ENCODE measurements around the gene GJD3. TPM values are rescaled to one million over a fixed set of nuclear protein-coding genes. Genes with fewer than 3 reads are reported as not detected.

Gene GJD3
- total and polyA plus RNA-seq, 8 donors, result 0.55 to 1.2 TPM; not detected in 6

DNA sequence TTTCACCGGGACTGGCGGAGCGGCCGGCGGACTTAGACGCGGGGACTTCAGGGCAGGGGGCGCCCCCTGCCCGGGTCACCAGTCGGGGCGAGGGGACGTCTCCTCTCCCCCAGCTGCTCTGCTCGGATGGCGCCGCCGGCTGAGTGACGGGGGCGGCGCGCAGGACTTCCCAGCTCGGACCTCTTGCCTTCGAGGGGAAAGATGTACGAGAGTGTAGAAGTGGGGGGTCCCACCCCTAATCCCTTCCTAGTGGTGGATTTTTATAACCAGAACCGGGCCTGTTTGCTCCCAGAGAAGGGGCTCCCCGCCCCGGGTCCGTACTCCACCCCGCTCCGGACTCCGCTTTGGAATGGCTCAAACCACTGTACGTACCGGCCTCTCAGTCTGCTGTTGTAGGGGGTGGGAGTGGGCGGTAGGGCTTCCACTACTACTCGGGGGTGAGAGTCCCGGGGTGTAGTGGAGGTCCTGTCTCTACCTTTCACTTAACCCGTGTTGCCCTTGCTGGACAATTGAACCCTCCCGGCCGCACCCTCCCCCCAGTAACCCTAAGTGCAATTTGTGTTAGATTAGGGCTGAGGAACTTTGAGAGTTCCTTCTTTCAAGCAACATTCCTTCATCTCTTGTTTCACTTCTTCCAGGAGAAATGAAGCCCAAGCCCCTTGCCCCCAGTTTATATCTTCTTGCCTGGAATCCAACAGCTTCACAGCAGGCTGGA, 21.9 kb downstream of the GJD3 start:
- Histone ChIP-seq H3K9me3 (no peaks in the 10 kb centered on the region), H3K27ac (peak overlapping the region; percentile 88 to 98 (median 89)), H3K4me3 (peak overlapping the region; percentile 68 to 83 (median 78)), H3K27me3 (no peaks in the 10 kb centered on the region), H3K4me1 (peaks cover 66 to 88% (median 82%) of the 10 kb centered on the region in 4 donors), H3K36me3 (no peaks in the 10 kb centered on the region)
- DNase-seq, result peak in 1 of 2 donors; percentile 56
- intact Hi-C loops (cut with DNase I; ENCODE audit: low total_unique reads), result no loop called here
- TF ChIP-seq POLR2AphosphoS5 (IDR thresholded peaks at IDR 0.05), result no peak
- no peak for TF ChIP-seq POLR2A (IDR thresholded peaks at IDR 0.05)
- 1 to 15% (median 9%) methylated on average over 10 to 38 of the region's 38 CpGs for WGBS, 5 donors

DNA sequence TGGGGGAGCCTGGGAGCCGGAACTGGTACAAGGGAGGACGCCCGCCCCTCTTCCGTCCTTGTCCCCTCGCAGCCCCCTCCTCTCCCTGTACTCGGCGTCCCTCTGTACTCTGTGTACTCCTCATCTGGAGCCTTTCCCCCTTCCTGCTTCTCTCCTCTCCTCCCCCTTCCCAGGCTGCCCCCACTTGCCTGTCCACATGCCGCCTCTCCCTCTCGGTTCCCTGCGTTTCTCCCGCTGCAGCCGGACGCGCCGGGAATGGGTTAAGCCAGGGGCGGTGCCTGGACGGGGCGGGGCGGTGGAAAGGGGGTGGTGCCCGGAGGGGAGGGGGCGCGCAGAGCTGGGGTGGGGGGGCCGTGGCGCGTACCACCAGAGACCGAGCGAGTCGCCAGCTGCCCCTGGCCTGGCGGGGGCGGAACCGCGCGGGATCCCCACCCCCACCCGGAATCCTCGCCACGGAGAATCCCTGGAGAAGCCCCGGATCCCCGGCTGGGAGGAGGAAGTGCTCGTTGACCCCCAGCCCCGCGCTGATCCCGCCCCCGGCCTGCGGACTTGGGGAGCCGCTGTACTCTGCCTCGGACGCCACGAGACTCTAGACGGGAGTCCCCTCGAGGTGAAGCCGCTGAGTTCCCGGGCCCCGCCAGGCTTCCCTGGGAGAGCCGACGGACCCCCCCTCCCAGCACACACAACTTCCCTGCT, 22.6 kb downstream of the GJD3 start:
- H3K36me3 ChIP-seq, result no peaks in the 10 kb centered on the region
- intact Hi-C loops (cut with DNase I; ENCODE audit: low total_unique reads), result no loop called here
- peak; percentile 81 to 93 for DNase-seq
- H3K27me3 ChIP-seq, result no peaks in the 10 kb centered on the region
- H3K9me3 ChIP-seq, result no peaks in the 10 kb centered on the region
- peaks cover 59 to 88% (median 81%) of the 10 kb centered on the region in 4 donors for H3K4me1 ChIP-seq
- 0 to 2% (median 1%) methylated on average over 31 to 55 of the region's 55 CpGs for WGBS, 5 donors
- peak overlapping the region; percentile 68 to 83 (median 78) for H3K4me3 ChIP-seq
- H3K27ac ChIP-seq, result peak overlapping the region; percentile 88 to 98 (median 89)
- no peak for TF ChIP-seq EP300 (IDR thresholded peaks at IDR 0.05)
- peak; percentile 71 to 76 (median 74) for TF ChIP-seq POLR2AphosphoS5 (IDR thresholded peaks at IDR 0.05)
- TF ChIP-seq POLR2A (IDR thresholded peaks at IDR 0.05), result peak in 1 of 4 donors; percentile 64
- TF ChIP-seq, protein P1, sequence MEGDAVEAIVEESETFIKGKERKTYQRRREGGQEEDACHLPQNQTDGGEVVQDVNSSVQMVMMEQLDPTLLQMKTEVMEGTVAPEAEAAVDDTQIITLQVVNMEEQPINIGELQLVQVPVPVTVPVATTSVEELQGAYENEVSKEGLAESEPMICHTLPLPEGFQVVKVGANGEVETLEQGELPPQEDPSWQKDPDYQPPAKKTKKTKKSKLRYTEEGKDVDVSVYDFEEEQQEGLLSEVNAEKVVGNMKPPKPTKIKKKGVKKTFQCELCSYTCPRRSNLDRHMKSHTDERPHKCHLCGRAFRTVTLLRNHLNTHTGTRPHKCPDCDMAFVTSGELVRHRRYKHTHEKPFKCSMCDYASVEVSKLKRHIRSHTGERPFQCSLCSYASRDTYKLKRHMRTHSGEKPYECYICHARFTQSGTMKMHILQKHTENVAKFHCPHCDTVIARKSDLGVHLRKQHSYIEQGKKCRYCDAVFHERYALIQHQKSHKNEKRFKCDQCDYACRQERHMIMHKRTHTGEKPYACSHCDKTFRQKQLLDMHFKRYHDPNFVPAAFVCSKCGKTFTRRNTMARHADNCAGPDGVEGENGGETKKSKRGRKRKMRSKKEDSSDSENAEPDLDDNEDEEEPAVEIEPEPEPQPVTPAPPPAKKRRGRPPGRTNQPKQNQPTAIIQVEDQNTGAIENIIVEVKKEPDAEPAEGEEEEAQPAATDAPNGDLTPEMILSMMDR (IDR thresholded peaks at IDR 0.05), result no peak

DNA sequence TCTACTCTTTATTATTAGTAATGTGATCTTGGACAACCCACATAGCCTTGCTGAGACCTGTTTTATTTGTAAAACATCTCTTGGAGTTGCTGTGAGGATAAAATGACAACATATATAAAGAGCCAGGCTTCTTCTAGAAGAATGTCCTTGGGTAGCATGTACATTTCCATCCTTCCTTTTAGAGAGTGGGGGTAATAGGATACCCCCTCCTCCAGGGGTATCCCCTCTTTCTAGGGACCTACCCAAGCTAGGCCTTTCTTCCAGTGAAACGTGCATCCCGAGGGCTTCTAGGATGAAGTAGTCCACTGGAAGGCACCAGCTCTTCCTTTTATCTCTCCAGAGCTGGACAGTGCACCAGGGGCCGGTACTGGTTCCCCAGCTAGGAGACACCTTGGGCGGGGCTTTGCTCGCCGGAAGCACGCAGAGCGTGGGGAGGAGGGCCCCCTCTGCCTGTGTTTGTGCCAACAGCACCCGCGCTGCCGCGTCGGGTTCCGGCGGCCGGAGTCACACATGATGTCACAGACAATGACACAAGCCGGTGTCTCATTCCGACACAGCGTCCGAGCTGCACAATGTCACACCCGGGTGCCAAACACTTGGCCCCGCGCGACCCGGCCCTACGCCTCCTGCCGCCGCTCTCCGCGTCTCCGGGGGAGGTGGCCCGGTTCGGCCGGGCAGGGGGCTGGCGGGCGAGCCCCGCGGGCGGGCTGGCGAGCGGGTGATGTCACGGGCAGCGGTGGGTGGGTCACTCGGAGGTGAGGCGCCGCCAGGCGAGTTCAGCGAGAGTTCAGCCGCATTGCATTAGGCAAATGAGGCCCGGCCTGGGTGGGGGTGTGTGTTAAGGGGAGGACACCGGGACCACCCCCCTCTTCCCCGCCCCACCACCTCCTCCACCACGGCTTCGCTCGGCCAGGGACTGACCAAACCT, 23.4 kb downstream of the GJD3 start:
- TF ChIP-seq, protein P1 (IDR thresholded peaks at IDR 0.05), result peak in 3 of 7 experiments; percentile 15 to 24 (median 17)
- peak; percentile 86 to 94 (median 91) for TF ChIP-seq POLR2AphosphoS5 (IDR thresholded peaks at IDR 0.05)
- peak; percentile 72 for TF ChIP-seq EP300 (IDR thresholded peaks at IDR 0.05)
- TF ChIP-seq POLR2A (IDR thresholded peaks at IDR 0.05), result no peak
- H3K4me1 ChIP-seq, result peaks cover 57 to 88% (median 80%) of the 10 kb centered on the region in 4 donors
- peak; percentile 90 to 95 for DNase-seq
- no peaks in the 10 kb centered on the region for H3K9me3 ChIP-seq
- H3K4me3 ChIP-seq, result peak overlapping the region; percentile 68 to 83 (median 78)
- H3K27me3 ChIP-seq, result no peaks in the 10 kb centered on the region
- intact Hi-C loops (cut with DNase I; ENCODE audit: low total_unique reads), result no loop called here
- peak overlapping the region; percentile 88 to 98 (median 89) for H3K27ac ChIP-seq
- 0 to 2% (median 0%) methylated on average over 3 to 55 of the region's 55 CpGs for WGBS, 5 donors
- H3K36me3 ChIP-seq, result no peaks in the 10 kb centered on the region

DNA sequence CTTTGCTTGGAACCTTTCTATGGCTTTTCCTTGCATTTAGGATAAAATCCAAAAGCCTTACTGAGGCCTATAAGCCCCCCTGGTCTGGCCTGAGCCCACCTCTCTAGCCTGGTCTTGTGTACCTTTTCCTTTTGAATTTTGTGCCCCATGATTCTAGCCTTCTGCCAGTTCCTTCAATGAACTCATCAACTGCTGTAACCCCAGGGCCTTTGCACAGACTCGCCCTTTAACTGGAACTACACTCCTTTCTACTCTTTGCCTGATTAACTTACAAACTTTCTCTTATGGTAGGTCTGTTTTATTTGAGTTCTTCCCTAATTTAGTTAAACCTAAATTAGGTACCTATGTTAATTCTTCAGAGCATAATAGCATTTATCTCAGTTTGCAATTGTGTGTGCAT, 24.2 kb downstream of the GJD3 start:
- TF ChIP-seq, protein P1 (IDR thresholded peaks at IDR 0.05), result no peak
- TF ChIP-seq POLR2AphosphoS5 (IDR thresholded peaks at IDR 0.05), result no peak
- no peak for TF ChIP-seq POLR2A (IDR thresholded peaks at IDR 0.05)
- no peak for TF ChIP-seq EP300 (IDR thresholded peaks at IDR 0.05)
- intact Hi-C loops (cut with DNase I; ENCODE audit: low total_unique reads), result no loop called here
- Histone ChIP-seq H3K4me1 (peaks cover 57 to 88% (median 80%) of the 10 kb centered on the region in 4 donors), H3K9me3 (no peaks in the 10 kb centered on the region), H3K27me3 (no peaks in the 10 kb centered on the region), H3K4me3 (peak overlapping the region in 1 of 4 donors; percentile 77), H3K36me3 (no peaks in the 10 kb centered on the region), H3K27ac (peak overlapping the region in 4 of 5 donors; percentile 89 to 98 (median 94))
- DNase-seq, result peak in 1 of 2 donors; percentile 6
- WGBS, 5 donors, result 68 to 91% (median 85%) methylated on average over 1 of the region's 1 CpG
